ENCODE results near the gene TOMM22.

The TOMM22 gene

DNA sequence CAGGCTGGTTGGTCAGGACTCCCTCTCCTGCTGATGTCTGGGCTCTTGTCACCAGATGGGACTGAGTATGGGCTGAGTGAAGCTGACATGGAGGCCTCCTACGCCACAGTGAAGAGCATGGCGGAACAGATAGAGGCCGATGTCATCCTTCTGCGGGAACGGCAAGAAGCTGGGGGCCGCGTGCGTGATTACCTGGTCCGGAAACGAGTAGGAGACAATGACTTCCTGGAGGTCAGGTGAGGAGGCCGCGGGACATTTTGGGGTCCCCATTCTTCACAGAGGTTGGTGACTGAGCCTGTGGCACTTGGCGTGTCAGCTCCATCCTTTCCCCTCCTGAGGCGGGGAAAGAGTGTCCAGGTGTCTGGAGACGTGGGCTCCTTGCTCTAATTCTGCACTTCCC, 34.1 kb downstream of the TOMM22 start:
- no peak overlapping the region for H3K4me3 ChIP-seq (ENCODE audit: low read depth, low read length)
- TF ChIP-seq, protein P1, sequence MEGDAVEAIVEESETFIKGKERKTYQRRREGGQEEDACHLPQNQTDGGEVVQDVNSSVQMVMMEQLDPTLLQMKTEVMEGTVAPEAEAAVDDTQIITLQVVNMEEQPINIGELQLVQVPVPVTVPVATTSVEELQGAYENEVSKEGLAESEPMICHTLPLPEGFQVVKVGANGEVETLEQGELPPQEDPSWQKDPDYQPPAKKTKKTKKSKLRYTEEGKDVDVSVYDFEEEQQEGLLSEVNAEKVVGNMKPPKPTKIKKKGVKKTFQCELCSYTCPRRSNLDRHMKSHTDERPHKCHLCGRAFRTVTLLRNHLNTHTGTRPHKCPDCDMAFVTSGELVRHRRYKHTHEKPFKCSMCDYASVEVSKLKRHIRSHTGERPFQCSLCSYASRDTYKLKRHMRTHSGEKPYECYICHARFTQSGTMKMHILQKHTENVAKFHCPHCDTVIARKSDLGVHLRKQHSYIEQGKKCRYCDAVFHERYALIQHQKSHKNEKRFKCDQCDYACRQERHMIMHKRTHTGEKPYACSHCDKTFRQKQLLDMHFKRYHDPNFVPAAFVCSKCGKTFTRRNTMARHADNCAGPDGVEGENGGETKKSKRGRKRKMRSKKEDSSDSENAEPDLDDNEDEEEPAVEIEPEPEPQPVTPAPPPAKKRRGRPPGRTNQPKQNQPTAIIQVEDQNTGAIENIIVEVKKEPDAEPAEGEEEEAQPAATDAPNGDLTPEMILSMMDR (IDR thresholded peaks at IDR 0.05; ENCODE audit: low read depth, low read length): no peak

DNA sequence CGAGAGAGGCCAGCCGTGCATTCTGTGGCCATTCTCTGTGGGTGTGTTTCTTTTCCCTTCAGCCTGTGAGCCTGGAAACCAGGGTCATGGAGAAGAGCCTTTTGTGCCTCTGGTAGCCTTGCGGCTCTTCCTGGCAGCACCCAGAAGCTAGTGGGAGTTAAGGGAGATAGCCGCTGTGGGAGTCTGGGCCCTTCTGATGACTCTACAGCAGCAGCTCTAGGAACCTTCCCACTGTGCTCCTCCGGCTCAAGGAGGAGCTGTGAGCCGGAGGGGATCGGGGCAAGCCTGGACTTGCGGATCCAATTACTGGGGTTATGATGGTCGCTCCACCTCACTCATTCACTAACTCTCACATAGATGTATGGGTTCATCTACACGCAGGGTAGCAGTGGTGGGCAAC, 34.5 kb downstream of the TOMM22 start:
- TF ChIP-seq, protein P1 (IDR thresholded peaks at IDR 0.05; ENCODE audit: low read depth, low read length): no peak
- no peak overlapping the region for H3K4me3 ChIP-seq (ENCODE audit: low read depth, low read length)

- TF ChIP-seq, protein P1 (IDR thresholded peaks at IDR 0.05; ENCODE audit: low read depth, low read length): no peak
- H3K4me3 ChIP-seq (ENCODE audit: low read depth, low read length): no peak overlapping the region
These were observed 35.1 kb downstream of the TOMM22 start for GRCh38 chr22:38716826-38717225.

- TF ChIP-seq, protein P1 (IDR thresholded peaks at IDR 0.05; ENCODE audit: low read depth, low read length): no peak
These were observed 35.5 kb downstream of the TOMM22 start for GRCh38 chr22:38717244-38717643.

GRCh38 chr22:38718414-38718813, 36.7 kb downstream of the TOMM22 start:
- H3K4me3 ChIP-seq (ENCODE audit: low read depth, low read length): no peak overlapping the region
- TF ChIP-seq, protein P1 (IDR thresholded peaks at IDR 0.05; ENCODE audit: low read depth, low read length): peak; percentile 79

More at GRCh38 chr22:38717244-38717643, 35.5 kb downstream of the TOMM22 start:
- H3K4me3 ChIP-seq (ENCODE audit: low read depth, low read length): no peak overlapping the region

GRCh38 chr22:38719196-38719595, 37.4 kb downstream of the TOMM22 start:
- H3K4me3 ChIP-seq (ENCODE audit: low read depth, low read length): no peak overlapping the region
- TF ChIP-seq, protein P1 (IDR thresholded peaks at IDR 0.05; ENCODE audit: low read depth, low read length): no peak

DNA sequence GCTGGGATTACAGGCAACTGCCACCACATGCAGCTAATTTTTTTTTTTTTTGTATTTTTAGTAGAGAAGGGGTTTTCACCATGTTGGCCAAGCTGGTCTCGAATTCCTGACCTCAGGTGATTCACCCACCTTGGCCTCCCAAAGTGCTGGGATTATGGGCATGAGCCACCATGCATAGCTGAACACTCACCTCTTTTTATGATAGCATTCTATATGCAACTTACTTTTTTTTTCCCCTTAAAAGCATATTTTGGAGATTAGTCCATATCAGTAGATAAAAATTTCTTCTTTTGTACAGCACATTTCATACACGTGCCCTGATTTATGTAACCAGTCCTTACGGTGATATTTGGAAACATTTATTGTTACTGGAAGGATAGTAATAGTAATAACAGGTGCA, 38.6 kb downstream of the TOMM22 start:
- no peak overlapping the region for H3K4me3 ChIP-seq (ENCODE audit: low read depth, low read length)
- TF ChIP-seq, protein P1 (IDR thresholded peaks at IDR 0.05; ENCODE audit: low read depth, low read length): no peak
